ENCODE data around the gene IRF5. TPM values are rescaled to one million over a fixed set of nuclear protein-coding genes. Genes with fewer than 3 reads are reported as not detected.

IRF5 gene
- total RNA-seq, 1 experiment from 2014 or later = 0.74 TPM

DNA sequence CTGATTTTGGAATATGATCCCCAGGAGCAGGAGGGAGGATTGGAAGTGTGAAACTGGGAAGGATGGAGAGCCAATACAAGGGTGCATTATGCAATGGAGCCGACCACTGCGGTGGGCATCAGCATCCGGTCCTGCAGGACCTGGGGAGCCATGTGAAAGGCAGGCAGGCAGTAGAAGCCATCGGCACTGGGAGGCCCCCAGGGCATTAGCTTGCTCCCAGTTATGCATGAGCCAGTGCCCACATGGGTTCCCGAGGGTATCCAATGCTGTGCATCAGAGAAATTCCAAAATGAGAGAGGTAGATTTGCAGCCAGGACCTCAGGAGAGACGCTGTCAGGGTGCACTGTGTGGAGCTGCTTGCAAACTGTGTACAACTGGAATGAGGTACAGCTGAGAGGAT is 18.5 kb upstream of the IRF5 start:
- Histone ChIP-seq H3K9me3 (ENCODE audit: control insufficient read depth, low read depth, low read length) (no peaks in the 10 kb centered on the region), H3K4me1 (ENCODE audit: insufficient read depth, low read length) (peaks cover under 1% of the 10 kb centered on the region; the same call in 1 of the 2 replicates), H2BK120ac (ENCODE audit: low read depth, low read length, poor library complexity, severe bottlenecking) (no peak overlapping the region), H3K18ac (ENCODE audit: insufficient read length, low read depth, low read length) (no peak overlapping the region), H4K20me1 (ENCODE audit: control insufficient read depth, insufficient read depth, insufficient read length) (no peaks in the 10 kb centered on the region), H3K14ac (ENCODE audit: insufficient read depth, low read length) (no peak overlapping the region), H4K5ac (ENCODE audit: insufficient read length, low read depth, low read length) (no peak overlapping the region), H3K23ac (ENCODE audit: insufficient read length, low read depth, low read length) (no peak overlapping the region), H2BK15ac (ENCODE audit: low read depth, low read length) (no peak overlapping the region), H2AK5ac (ENCODE audit: insufficient read length, low read length) (no peak overlapping the region), H3K56ac (ENCODE audit: insufficient read length, low read depth, low read length) (no peak overlapping the region), H2BK20ac (ENCODE audit: low read depth, low read length, poor library complexity, severe bottlenecking) (no peak overlapping the region), H3K79me2 (ENCODE audit: insufficient read depth, low read length) (no peaks in the 10 kb centered on the region), H3K27ac (ENCODE audit: insufficient read length, low read depth, low read length) (no peak overlapping the region), H4K91ac (ENCODE audit: insufficient read length, low read depth, low read length) (no peak overlapping the region), H2AFZ (ENCODE audit: low read length) (no peak overlapping the region), H3T11ph (ENCODE audit: low read length) (no peak overlapping the region), H2BK12ac (ENCODE audit: insufficient read length, low read depth, low read length) (no peak overlapping the region), H3K27me3 (ENCODE audit: insufficient read depth, low read length) (peaks cover 7% of the 10 kb centered on the region; the same call in 1 of the 2 replicates), H3K79me1 (ENCODE audit: insufficient read depth, low read depth, low read length, poor library complexity, severe bottlenecking) (no peaks in the 10 kb centered on the region), H4K8ac (replicated peaks; ENCODE audit: insufficient read length, low read depth, low read length) (no peak overlapping the region), H3K4ac (ENCODE audit: low read depth, low read length) (no peak overlapping the region), H3K4me2 (ENCODE audit: insufficient read depth, insufficient read length, low read length) (no peak overlapping the region), H3K9ac (ENCODE audit: extremely low read depth, insufficient read length, low read length) (no peak overlapping the region), H3K23me2 (ENCODE audit: insufficient read length, low read depth, low read length, poor library complexity, severe bottlenecking) (peaks cover 13% of the 10 kb centered on the region), H2BK5ac (ENCODE audit: insufficient read length, low read length) (no peak overlapping the region)
- TF ChIP-seq CTCF (conservative IDR thresholded peaks at IDR 0.05) = no peak
- Mint-ChIP-seq H3K27ac (no peak overlapping the region; a peak in 2 of 7 replicates), H3K4me3 (no peak overlapping the region), H3K9me3 (no peaks in the 10 kb centered on the region; a peak in 1 of 5 replicates), H3K36me3 (ENCODE audit: insufficient read depth in 1 of 3, low read depth in 3 of 3) (no peaks in the 10 kb centered on the region), H3K27me3 (ENCODE audit: low read depth) (peaks cover 13% of the 10 kb centered on the region), H3K4me1 (peaks cover 18 to 42% of the 10 kb centered on the region in 2 experiments)
- WGBS (ENCODE audit: extremely low coverage, insufficient read length, low lambda C conversion rate) = no CpG with 5 or more reads among the region's 6 CpGs
- no peak for DNase-seq

Data from H9 (cell line).